ENCODE data around the gene CACNA1G.

- no peak for TF ChIP-seq CTCF (IDR thresholded peaks at IDR 0.05)
- no peak for TF ChIP-seq POLR2A (IDR thresholded peaks at IDR 0.05)
- no peak for TF ChIP-seq EP300 (IDR thresholded peaks at IDR 0.05)
These were observed 10.5 kb upstream of the CACNA1G start for GRCh38 chr17:50549969-50550368.
